ENCODE measurements around the gene C2orf81. TPM values are rescaled to one million over a fixed set of nuclear protein-coding genes. Genes with fewer than 3 reads are reported as not detected.
A peak's percentile ranks its signal among the peaks of the same experiment; 100 is the strongest.

C2orf81 gene
- total RNA-seq, 2 experiments from 2014 or later = 2.9 to 3.4 TPM

- no peaks in the 10 kb centered on the region for H3K36me3 ChIP-seq (ENCODE audit: insufficient read depth, low read length)
- peak in 6 of 14 experiments; percentile 17 to 48 (median 38) for DNase-seq
- no peak overlapping the region for H3K27ac ChIP-seq (ENCODE audit: low read depth in 1 of 2, low read length in 2 of 2)
- ChIA-PET POLR2A (interaction anchor here (0.9 to 1.9 kb wide), 5 partner anchors 24 to 209 kb away, joined by 3 to 13 read pairs (median 6); partner anchors contain the start of genes INO80B, MRPL53 and WBP1), CTCF (no interaction called here)
- Mint-ChIP-seq H3K27me3 (no peaks in the 10 kb centered on the region), H3K4me3 (peak overlapping the region; percentile 84), H3K27ac (peak overlapping the region; percentile 71), H3K9me3 (no peaks in the 10 kb centered on the region), H3K36me3 (ENCODE audit: low read depth) (no peaks in the 10 kb centered on the region), H3K4me1 (ENCODE audit: low read depth) (peaks cover 34% of the 10 kb centered on the region)
- H3K27me3 ChIP-seq (ENCODE audit: control insufficient read depth in 1 of 2, insufficient read depth in 2 of 2, low read length in 2 of 2) = peaks cover 0 to 16% of the 10 kb centered on the region in 2 experiments
- intact Hi-C loops (cut with DNase I, micrococcal nuclease) = no loop called here
- H3K4me1 ChIP-seq (ENCODE audit: insufficient read depth, low read length) = peaks cover 25% of the 10 kb centered on the region
- TF ChIP-seq, protein P1, sequence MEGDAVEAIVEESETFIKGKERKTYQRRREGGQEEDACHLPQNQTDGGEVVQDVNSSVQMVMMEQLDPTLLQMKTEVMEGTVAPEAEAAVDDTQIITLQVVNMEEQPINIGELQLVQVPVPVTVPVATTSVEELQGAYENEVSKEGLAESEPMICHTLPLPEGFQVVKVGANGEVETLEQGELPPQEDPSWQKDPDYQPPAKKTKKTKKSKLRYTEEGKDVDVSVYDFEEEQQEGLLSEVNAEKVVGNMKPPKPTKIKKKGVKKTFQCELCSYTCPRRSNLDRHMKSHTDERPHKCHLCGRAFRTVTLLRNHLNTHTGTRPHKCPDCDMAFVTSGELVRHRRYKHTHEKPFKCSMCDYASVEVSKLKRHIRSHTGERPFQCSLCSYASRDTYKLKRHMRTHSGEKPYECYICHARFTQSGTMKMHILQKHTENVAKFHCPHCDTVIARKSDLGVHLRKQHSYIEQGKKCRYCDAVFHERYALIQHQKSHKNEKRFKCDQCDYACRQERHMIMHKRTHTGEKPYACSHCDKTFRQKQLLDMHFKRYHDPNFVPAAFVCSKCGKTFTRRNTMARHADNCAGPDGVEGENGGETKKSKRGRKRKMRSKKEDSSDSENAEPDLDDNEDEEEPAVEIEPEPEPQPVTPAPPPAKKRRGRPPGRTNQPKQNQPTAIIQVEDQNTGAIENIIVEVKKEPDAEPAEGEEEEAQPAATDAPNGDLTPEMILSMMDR (IDR thresholded peaks at IDR 0.05) = no peak
- H3K4me3 ChIP-seq (ENCODE audit: low read length) = peak overlapping the region; percentile 49
- peaks cover 0 to 11% of the 10 kb centered on the region in 2 experiments for H3K9me3 ChIP-seq (ENCODE audit: control insufficient read depth in 1 of 2, insufficient read depth in 1 of 2, low read length in 2 of 2)
- peak; percentile 30 for ATAC-seq (ENCODE audit: poor library complexity)
Measured at GRCh38 chr2:74414881-74415761, 6.3 kb downstream of the C2orf81 start.

DNA sequence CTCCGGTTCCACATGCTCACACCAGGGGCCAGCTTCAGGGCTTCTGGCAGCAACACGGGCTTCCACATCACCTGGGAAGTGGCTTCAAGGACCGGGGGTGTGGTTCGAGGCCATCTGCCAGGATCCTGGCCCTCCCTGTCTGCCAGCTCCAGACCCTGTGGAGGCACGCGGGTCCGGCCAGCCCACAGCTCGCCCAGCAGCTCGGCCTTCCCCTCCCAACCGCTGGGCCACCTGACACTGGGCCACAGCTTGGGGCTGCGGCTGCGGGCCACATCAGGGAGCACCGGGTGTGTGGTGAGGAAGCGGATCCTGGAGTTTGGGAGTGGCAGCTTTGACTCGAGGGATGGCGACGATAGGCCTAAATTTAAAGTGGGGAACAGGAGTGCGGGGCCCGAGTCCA, 7.0 kb downstream of the C2orf81 start:
- Mint-ChIP-seq H3K27me3 (no peaks in the 10 kb centered on the region), H3K36me3 (ENCODE audit: low read depth) (no peaks in the 10 kb centered on the region), H3K27ac (no peak overlapping the region), H3K4me3 (peak overlapping the region; percentile 80), H3K4me1 (ENCODE audit: low read depth) (peaks cover 30% of the 10 kb centered on the region), H3K9me3 (no peaks in the 10 kb centered on the region)
- no peak for DNase-seq
- Histone ChIP-seq H3K4me1 (ENCODE audit: insufficient read depth, low read length) (peaks cover 25% of the 10 kb centered on the region), H3K9me3 (ENCODE audit: control insufficient read depth in 1 of 2, insufficient read depth in 1 of 2, low read length in 2 of 2) (peaks cover 0 to 11% of the 10 kb centered on the region in 2 experiments), H3K27ac (ENCODE audit: low read depth in 1 of 2, low read length in 2 of 2) (no peak overlapping the region), H3K27me3 (ENCODE audit: control insufficient read depth in 1 of 2, insufficient read depth in 2 of 2, low read length in 2 of 2) (peaks cover 0 to 16% of the 10 kb centered on the region in 2 experiments), H3K36me3 (ENCODE audit: insufficient read depth, low read length) (no peaks in the 10 kb centered on the region), H3K4me3 (ENCODE audit: low read length) (peak overlapping the region; percentile 49)
- TF ChIP-seq, protein P1 (IDR thresholded peaks at IDR 0.05) = no peak
- no peak for ATAC-seq (ENCODE audit: poor library complexity)
- ChIA-PET CTCF (no interaction called here), POLR2A (interaction anchor here (0.5 to 1.3 kb wide), 5 partner anchors 13 to 124 kb away, joined by 3 to 6 read pairs (median 4); partner anchors contain the start of gene WBP1)
- intact Hi-C loops (cut with DNase I, micrococcal nuclease) = no loop called here

- intact Hi-C loops (cut with DNase I, micrococcal nuclease) = loop anchor here in 1 of 2 experiments (2.0 kb wide), 1 partner anchor 18 kb away; no protein-coding TSS in a partner anchor
- DNase-seq = no peak
- no peaks in the 10 kb centered on the region for H3K9me3 Mint-ChIP-seq
- peaks cover 0 to 11% of the 10 kb centered on the region in 2 experiments for H3K9me3 ChIP-seq (ENCODE audit: control insufficient read depth in 1 of 2, insufficient read depth in 1 of 2, low read length in 2 of 2)
- H3K4me3 Mint-ChIP-seq = peak overlapping the region; percentile 68
- no peak overlapping the region for H3K27ac ChIP-seq (ENCODE audit: low read depth in 1 of 2, low read length in 2 of 2)
- H3K4me1 Mint-ChIP-seq (ENCODE audit: low read depth) = peaks cover 30% of the 10 kb centered on the region
- ChIA-PET POLR2A (interaction anchor here (0.8 kb wide), 1 partner anchor 10 kb away, joined by 3 read pairs; no protein-coding TSS in a partner anchor), CTCF (no interaction called here)
- peaks cover 7% of the 10 kb centered on the region for H3K27me3 Mint-ChIP-seq
- no peak for ATAC-seq (ENCODE audit: poor library complexity)
- H3K36me3 ChIP-seq (ENCODE audit: insufficient read depth, low read length) = no peaks in the 10 kb centered on the region
- no peaks in the 10 kb centered on the region for H3K36me3 Mint-ChIP-seq (ENCODE audit: low read depth)
- H3K4me3 ChIP-seq (ENCODE audit: low read length) = no peak overlapping the region
- H3K27ac Mint-ChIP-seq = peak overlapping the region; percentile 61
- TF ChIP-seq, protein P1 (IDR thresholded peaks at IDR 0.05) = no peak
- H3K27me3 ChIP-seq (ENCODE audit: control insufficient read depth in 1 of 2, insufficient read depth in 2 of 2, low read length in 2 of 2) = peaks cover 0 to 16% of the 10 kb centered on the region in 2 experiments
- H3K4me1 ChIP-seq (ENCODE audit: insufficient read depth, low read length) = peaks cover 25% of the 10 kb centered on the region
Measured at GRCh38 chr2:74413001-74413698, 8.3 kb downstream of the C2orf81 start.
